GM10266 (cell line): ENCODE data around the gene CLN6.
"Not testable (repeated sequence)": the region's sequence is repeated elsewhere in the genome, so short reads cannot be mapped to it uniquely, and the experiment has no call there.

Experiments used
- DNase-seq: peaks from one replicate; pipeline ENCODE4 v3.0.0; 2012; ENCODE audit errors: extremely low spot score
- TF ChIP-seq, protein P1 (sequence below): IDR thresholded peaks from 2 replicates; pipeline ENCODE4 v1.5.1; 2012; ENCODE audit warnings: mild to moderate bottlenecking, low read depth; ENCODE audit not compliant: control insufficient read depth, insufficient read depth; ENCODE audit errors: missing control alignments

CLN6 gene

DNA sequence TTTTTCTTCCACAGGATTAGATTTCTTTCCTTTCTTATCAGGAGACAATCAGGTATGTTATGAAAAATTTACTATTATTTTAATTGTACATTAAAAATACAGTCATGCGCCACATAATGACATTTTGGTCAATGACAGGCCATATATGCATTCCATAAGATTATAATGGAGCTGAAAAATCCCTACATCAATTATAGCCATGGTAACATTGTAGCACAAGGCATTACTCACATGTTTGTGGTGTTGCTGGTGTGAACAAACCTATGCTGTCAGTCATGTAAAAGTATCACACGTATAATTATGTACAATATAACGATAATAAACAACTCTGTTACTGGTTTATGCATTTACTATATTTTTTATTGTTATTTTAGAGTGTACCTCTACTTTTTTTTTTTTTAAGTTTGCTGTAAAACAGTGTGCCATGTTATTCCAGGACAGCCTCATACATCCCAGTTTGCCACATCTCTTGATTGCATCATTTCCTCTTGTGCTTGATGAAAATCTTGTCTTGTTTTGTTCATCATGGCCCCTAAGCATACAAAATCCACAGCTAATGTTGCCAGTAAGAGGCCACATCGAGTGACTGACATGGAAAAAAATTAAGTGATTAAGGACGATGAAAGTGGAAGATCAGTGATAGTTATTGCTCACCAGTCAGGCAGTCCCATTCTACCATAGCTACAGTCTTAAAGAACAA is 45.8 kb downstream of the CLN6 start:
- no peak for DNase-seq
- TF ChIP-seq, protein P1, sequence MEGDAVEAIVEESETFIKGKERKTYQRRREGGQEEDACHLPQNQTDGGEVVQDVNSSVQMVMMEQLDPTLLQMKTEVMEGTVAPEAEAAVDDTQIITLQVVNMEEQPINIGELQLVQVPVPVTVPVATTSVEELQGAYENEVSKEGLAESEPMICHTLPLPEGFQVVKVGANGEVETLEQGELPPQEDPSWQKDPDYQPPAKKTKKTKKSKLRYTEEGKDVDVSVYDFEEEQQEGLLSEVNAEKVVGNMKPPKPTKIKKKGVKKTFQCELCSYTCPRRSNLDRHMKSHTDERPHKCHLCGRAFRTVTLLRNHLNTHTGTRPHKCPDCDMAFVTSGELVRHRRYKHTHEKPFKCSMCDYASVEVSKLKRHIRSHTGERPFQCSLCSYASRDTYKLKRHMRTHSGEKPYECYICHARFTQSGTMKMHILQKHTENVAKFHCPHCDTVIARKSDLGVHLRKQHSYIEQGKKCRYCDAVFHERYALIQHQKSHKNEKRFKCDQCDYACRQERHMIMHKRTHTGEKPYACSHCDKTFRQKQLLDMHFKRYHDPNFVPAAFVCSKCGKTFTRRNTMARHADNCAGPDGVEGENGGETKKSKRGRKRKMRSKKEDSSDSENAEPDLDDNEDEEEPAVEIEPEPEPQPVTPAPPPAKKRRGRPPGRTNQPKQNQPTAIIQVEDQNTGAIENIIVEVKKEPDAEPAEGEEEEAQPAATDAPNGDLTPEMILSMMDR: no peak

DNA sequence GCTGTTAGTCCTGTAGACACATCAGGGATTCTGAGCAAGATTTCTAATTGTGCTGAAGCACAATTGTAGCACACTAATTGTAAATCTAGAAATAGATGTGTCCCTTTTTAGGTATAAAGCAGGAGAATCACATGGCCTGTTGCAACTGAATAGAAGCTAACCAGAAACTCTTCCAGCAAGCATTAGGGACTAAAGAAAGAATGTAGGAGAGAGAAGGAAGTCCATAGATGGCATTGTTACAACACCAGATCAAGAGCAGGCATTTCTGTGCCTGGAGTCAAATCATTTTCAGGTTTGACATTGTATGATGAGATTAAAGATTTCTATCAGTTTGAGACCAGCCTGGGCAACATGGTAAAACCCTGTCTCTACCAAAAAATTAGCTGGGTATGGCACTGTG is 51.8 kb downstream of the CLN6 start:
- no peak for DNase-seq
- TF ChIP-seq, protein P1: no peak

DNA sequence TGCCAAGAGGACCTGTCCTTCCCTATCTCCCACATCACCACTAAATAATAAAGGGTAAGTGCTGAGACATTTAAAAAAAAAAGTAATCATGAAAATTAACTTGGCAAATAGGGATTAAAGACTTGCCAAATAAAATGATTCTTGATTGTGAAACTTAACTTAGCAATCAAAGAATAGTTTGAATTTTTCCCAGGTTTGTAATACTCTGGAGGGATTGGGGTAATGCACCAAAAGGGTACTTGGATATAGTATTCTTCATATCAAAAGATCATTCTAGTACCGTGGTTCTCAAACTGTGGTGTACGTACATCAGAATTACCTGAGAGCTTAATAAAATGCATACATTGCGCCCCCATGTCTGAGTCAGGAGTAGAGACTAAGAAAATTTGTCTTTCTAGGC is 52.9 kb downstream of the CLN6 start:
- TF ChIP-seq, protein P1: no peak
- no peak for DNase-seq

DNA sequence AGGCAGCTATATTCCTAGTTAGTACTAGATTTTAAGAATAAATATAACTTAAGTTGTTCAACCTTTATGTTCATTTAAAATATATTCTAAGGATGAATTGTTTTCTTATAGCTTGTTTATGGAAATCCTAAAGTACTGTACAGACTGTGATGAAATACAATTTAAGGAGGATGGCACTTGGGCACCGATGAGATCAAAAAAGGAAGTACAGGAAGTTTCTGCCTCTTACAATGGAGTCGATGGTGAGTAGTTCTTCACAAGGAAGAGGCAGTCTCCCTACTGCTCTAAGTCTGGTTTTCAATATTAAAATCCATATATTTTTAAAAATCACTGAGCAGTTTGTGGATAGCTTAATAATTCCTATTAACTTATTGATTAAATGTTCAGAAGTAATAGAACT is 54.0 kb downstream of the CLN6 start:
- no peak for DNase-seq
- TF ChIP-seq, protein P1: no peak

DNA sequence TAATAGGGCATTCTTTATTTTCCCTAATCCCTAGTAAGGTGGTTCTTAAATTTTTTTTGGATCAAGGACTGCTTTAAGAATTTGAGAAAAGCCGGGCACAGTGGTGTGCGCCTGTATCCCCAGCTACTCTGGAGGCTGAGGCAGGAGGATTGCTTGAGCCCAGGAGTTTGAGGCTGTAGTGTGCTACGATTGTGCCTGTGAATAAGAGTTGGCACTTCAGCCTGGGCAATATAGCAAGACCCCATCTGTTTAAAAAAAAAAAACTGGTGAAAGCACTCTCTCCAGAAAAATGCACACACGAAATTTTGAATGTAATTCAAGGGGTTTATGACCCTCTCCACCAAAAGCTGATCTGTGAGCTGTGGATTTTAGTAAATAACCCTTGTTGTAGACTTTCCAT is 56.4 kb downstream of the CLN6 start:
- no peak for DNase-seq
- TF ChIP-seq, protein P1: no peak

DNA sequence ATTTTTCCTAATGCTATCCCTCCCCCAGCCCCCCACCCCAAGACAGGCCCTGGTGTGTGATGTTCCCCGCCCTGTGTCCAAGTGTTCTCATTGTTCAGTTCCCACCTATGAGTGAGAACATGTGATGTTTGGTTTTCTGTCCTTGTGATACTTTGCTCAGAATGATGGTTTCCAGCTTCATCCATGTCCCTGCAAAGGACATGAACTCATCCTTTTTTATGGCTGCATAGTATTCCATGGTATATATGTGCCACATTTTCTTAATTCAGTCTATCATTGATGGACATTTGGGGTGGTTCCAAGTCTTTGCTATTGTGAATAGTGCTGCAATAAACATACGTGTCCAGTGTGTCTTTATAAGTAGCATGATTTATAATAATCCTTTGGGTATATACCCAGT is 57.5 kb downstream of the CLN6 start:
- DNase-seq: not testable (repeated sequence)

DNA sequence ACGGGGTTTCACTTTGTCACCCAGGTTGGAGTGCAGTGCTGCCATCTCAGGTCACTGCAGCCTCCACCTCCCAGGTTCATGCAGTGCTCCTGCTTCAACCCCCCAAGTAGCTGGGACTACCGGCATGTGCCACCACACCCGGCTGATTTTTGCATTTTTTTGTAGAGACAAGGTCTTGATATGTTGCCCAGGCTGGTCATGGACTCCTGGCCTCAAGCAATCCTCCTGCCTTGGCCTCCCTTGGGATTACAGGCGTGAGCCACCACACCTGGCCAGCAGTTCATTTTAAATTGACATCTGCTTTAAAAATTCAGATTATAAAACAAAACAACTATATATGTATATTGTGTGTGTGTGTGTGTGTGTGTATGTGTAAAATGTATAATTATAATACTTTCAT is 62.7 kb downstream of the CLN6 start:
- TF ChIP-seq, protein P1: no peak
- no peak for DNase-seq

DNA sequence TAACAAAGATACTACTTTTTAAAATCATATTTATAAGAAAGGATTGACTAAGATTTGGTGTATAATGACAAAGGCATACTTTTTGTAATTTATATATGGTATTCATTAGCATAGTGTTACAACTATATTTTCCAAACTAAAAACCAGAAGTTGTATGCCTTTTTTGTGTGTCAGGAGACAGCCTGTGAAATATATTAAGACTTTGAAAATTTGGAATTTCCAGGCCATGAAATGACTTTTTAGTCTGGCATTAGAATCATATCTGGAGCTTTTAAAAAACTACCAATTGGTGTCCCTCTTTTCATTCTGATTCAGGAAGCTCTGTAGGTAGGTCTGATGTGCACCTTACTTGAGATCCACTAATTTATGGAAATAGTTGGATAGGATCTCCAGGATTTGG is 66.3 kb downstream of the CLN6 start:
- TF ChIP-seq, protein P1: no peak
- DNase-seq: no peak
